ENCODE data around the gene FLVCR1.

FLVCR1 gene

GRCh38 chr1:212920896-212921295 lies 62.8 kb downstream of the FLVCR1 start:
- no peak; the same call in 1 of the 2 replicates for TF ChIP-seq CTCF (conservative IDR thresholded peaks at IDR 0.05)
- no peak for TF ChIP-seq ZFX (IDR thresholded peaks at IDR 0.05)
- no peak overlapping the region for H3K27ac ChIP-seq

GRCh38 chr1:212922016-212922415 lies 63.9 kb downstream of the FLVCR1 start:
- no peak for TF ChIP-seq ZFX (IDR thresholded peaks at IDR 0.05)
- no peak for TF ChIP-seq CTCF (conservative IDR thresholded peaks at IDR 0.05)
- no peak overlapping the region for H3K27ac ChIP-seq

- no peak overlapping the region for H3K27ac ChIP-seq
These were observed 68.3 kb downstream of the FLVCR1 start for GRCh38 chr1:212926372-212926771.

GRCh38 chr1:212928323-212929291 lies 70.5 kb downstream of the FLVCR1 start:
- TF ChIP-seq ZFX (IDR thresholded peaks at IDR 0.05) (no peak), CTCF (conservative IDR thresholded peaks at IDR 0.05) (no peak)
- H3K27ac ChIP-seq: no peak overlapping the region

More at GRCh38 chr1:212926372-212926771, 68.3 kb downstream of the FLVCR1 start:
- TF ChIP-seq ZFX (IDR thresholded peaks at IDR 0.05) (no peak), CTCF (conservative IDR thresholded peaks at IDR 0.05) (no peak)

- H3K27ac ChIP-seq: no peak overlapping the region
- TF ChIP-seq ZFX (IDR thresholded peaks at IDR 0.05) (no peak), CTCF (conservative IDR thresholded peaks at IDR 0.05) (no peak)
These were observed 73.1 kb downstream of the FLVCR1 start for GRCh38 chr1:212930986-212931678.

GRCh38 chr1:212933815-212934471 lies 75.9 kb downstream of the FLVCR1 start:
- TF ChIP-seq ZFX (IDR thresholded peaks at IDR 0.05) (no peak), CTCF (conservative IDR thresholded peaks at IDR 0.05) (no peak)
- no peak overlapping the region for H3K27ac ChIP-seq
